MM.1S (cell line): Measurements from ENCODE around the gene ANO10.

Experiments used
- DNase-seq: peaks from one replicate; pipeline ENCODE4 v3.0.0-alpha.2; 2015
- H2AFZ ChIP-seq: fragments of 300-600 bp; sonication (generic); 2 replicates; pipeline ENCODE4 v1.6.0; 2016; ENCODE audit warnings: antibody characterized with exemption, low read length
- H3F3A ChIP-seq: fragments of 300-600 bp; sonication (generic); 2 replicates; pipeline ENCODE4 v1.6.1; 2016; ENCODE audit warnings: mild to moderate bottlenecking, antibody characterized with exemption, low read length, moderate library complexity, mixed read lengths; ENCODE audit not compliant: insufficient read depth
- H3K27ac ChIP-seq: fragments of 300-600 bp; sonication (generic); 2 replicates; pipeline ENCODE4 v1.5.1; 2016; ENCODE audit warnings: mild to moderate bottlenecking, low read length
- H3K27me3 ChIP-seq: fragments of 300-600 bp; sonication (generic); replicated peaks from 2 replicates; pipeline ENCODE4 v1.6.0; 2016; ENCODE audit warnings: low read length; ENCODE audit not compliant: insufficient read depth
- H3K36me3 ChIP-seq: fragments of 300-600 bp; sonication (generic); replicated peaks from 2 replicates; pipeline ENCODE4 v1.6.1; 2016; ENCODE audit warnings: mild to moderate bottlenecking, low read length, mixed read lengths; ENCODE audit not compliant: insufficient read depth
- H3K4me1 ChIP-seq: fragments of 300-600 bp; sonication (generic); 2 replicates; pipeline ENCODE4 v1.6.1; 2016; ENCODE audit warnings: low read length, mixed read lengths
- H3K4me2 ChIP-seq: fragments of 300-600 bp; sonication (generic); 2 replicates; pipeline ENCODE4 v1.6.0; 2016; ENCODE audit warnings: low read depth, low read length
- H3K4me3 ChIP-seq: fragments of 300-600 bp; sonication (generic); 2 replicates; pipeline ENCODE4 v1.5.1; 2016; ENCODE audit warnings: low read length, mixed read lengths
- H3K79me2 ChIP-seq: fragments of 300-600 bp; sonication (generic); 2 replicates; pipeline ENCODE4 v1.6.1; 2016; ENCODE audit warnings: mixed run types, low read length, mixed read lengths
- H3K9ac ChIP-seq: fragments of 300-600 bp; sonication (generic); 2 replicates; pipeline ENCODE4 v1.6.1; 2016; ENCODE audit warnings: low read length, mixed read lengths
- H3K9me2 ChIP-seq: fragments of 300-600 bp; sonication (generic); replicated peaks from 2 replicates; pipeline ENCODE4 v1.6.1; 2016; ENCODE audit warnings: mild to moderate bottlenecking, low read length, mixed read lengths; ENCODE audit not compliant: insufficient read depth
- H3K9me3 ChIP-seq: fragments of 300-600 bp; sonication (generic); replicated peaks from 2 replicates; pipeline ENCODE4 v1.6.1; 2016; ENCODE audit warnings: mild to moderate bottlenecking, low read length, mixed read lengths; ENCODE audit not compliant: insufficient read depth
- H4K20me1 ChIP-seq: fragments of 300-600 bp; sonication (generic); 2 replicates; pipeline ENCODE4 v1.6.1; 2016; ENCODE audit warnings: mild to moderate bottlenecking, low read length, moderate library complexity, mixed read lengths; ENCODE audit not compliant: insufficient read depth
- EZH2 ChIP-seq: fragments of 300-600 bp; sonication (generic); optimal IDR thresholded peaks from 2 replicates; pipeline ENCODE3; 2017; ENCODE audit warnings: low read depth, mild to moderate bottlenecking, antibody characterized with exemption, low read length, mixed read lengths
- EZH2phosphoT487 ChIP-seq: fragments of 300-600 bp; sonication (generic); IDR thresholded peaks from 2 replicates; pipeline ENCODE4 v1.6.1; 2018; ENCODE audit warnings: antibody characterized with exemption, low read length
- TF ChIP-seq, protein P1 (sequence below): fragments of 300-600 bp; sonication (generic); IDR thresholded peaks from 2 replicates; pipeline ENCODE4 v1.5.1; 2016; ENCODE audit warnings: antibody characterized with exemption, low read length, mixed read lengths

The ANO10 gene

DNA sequence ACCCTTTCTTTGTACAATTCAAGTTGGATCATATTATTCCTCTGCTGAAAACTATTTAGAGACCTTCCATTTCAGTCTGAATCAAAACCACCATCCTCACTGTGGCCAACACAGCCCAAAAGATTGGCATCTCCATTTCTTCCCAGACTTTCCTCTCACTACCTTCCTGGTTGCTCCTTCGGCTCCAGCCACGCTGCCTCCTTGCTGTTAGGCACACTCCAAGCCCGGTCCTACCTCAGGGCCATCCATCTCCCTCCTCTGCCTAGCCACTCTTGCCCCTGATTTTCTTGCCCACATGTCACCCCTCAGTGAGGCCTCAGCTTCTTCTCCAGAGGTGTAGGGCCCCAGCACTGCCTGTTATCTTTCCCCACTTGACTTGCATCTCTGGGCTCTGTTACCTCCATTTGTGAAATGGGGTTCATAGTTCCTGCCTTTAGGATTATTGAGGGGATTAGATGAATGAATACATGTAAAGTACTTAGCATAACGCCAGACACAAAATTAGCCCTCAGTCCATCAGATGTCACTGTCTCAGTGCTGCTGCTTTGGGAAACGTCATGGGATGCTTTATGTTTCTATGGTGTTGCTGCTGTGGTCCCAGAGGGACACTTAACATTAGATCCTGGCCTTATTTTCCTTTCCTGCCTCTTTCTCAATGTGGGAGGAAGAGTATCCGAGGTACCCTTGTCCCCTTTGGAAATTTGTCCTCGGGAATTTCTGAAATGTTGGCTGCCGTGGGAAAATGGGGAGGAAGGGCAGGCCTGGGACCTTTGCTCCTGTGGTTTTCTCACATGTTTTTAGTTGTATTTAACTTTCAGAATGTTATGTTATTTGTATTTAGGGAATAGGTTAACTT lies 304.1 kb downstream of the ANO10 start:
- H3K27ac ChIP-seq = no peak overlapping the region
- H3K79me2 ChIP-seq = peaks cover 61% of the 10 kb centered on the region
- H3K9ac ChIP-seq = no peak overlapping the region
- no peak for DNase-seq
- no peak overlapping the region for H3K4me2 ChIP-seq
- H3K27me3 ChIP-seq = no peaks in the 10 kb centered on the region
- TF ChIP-seq, protein P1, sequence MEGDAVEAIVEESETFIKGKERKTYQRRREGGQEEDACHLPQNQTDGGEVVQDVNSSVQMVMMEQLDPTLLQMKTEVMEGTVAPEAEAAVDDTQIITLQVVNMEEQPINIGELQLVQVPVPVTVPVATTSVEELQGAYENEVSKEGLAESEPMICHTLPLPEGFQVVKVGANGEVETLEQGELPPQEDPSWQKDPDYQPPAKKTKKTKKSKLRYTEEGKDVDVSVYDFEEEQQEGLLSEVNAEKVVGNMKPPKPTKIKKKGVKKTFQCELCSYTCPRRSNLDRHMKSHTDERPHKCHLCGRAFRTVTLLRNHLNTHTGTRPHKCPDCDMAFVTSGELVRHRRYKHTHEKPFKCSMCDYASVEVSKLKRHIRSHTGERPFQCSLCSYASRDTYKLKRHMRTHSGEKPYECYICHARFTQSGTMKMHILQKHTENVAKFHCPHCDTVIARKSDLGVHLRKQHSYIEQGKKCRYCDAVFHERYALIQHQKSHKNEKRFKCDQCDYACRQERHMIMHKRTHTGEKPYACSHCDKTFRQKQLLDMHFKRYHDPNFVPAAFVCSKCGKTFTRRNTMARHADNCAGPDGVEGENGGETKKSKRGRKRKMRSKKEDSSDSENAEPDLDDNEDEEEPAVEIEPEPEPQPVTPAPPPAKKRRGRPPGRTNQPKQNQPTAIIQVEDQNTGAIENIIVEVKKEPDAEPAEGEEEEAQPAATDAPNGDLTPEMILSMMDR = no peak
- TF ChIP-seq EZH2 = no peak
- no peak for TF ChIP-seq EZH2phosphoT487
- no peaks in the 10 kb centered on the region for H3K9me2 ChIP-seq
- no peaks in the 10 kb centered on the region for H3K4me1 ChIP-seq
- H3F3A ChIP-seq = no peaks in the 10 kb centered on the region
- no peaks in the 10 kb centered on the region for H3K9me3 ChIP-seq
- no peak overlapping the region for H2AFZ ChIP-seq
- H3K36me3 ChIP-seq = no peaks in the 10 kb centered on the region
- H4K20me1 ChIP-seq = no peaks in the 10 kb centered on the region
- H3K4me3 ChIP-seq = no peak overlapping the region

DNA sequence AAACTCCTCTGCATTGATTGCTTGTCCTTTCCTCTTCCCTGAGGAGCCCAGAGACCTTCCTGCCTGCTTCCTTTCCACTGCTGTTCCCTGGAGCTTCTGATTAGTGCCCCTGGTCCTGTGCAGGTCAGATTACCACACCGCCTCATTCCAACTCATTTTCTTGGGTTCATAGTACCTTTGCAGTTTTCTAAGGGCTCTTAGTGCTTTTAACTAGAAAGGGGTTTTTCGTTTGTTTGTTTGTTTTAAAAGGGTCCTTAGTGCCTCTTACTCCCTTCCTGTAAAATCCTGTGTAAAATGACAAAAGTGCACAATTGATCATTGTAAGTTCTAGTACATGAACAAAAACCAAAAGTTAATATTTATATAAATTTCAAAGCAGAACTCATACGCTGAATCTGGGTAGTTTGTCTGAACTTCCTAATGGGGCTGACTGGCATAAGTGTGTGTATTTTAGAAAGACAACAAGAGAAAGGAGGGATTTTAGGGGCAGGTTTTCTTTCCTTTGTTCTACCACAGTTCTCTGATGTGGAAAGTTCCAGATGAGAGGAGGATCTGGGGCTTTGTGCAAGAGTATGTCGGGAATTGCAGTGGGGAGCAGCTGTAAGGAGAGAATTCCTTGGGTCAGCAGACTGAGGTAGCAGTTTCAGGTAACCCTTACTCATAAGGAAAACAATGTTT lies 304.9 kb downstream of the ANO10 start:
- no peak for DNase-seq
- no peak overlapping the region for H3K9ac ChIP-seq
- no peaks in the 10 kb centered on the region for H3F3A ChIP-seq
- H3K4me2 ChIP-seq = no peak overlapping the region
- peaks cover 61% of the 10 kb centered on the region for H3K79me2 ChIP-seq
- H2AFZ ChIP-seq = no peak overlapping the region
- no peaks in the 10 kb centered on the region for H3K36me3 ChIP-seq
- TF ChIP-seq, protein P1 = no peak
- TF ChIP-seq EZH2phosphoT487 = no peak
- no peak for TF ChIP-seq EZH2
- H3K4me1 ChIP-seq = no peaks in the 10 kb centered on the region
- H3K9me2 ChIP-seq = no peaks in the 10 kb centered on the region
- no peaks in the 10 kb centered on the region for H4K20me1 ChIP-seq
- H3K4me3 ChIP-seq = no peak overlapping the region
- no peaks in the 10 kb centered on the region for H3K9me3 ChIP-seq
- H3K27ac ChIP-seq = no peak overlapping the region
- H3K27me3 ChIP-seq = no peaks in the 10 kb centered on the region
